Measurements from ENCODE around the gene ZNF266.

Gene ZNF266

DNA sequence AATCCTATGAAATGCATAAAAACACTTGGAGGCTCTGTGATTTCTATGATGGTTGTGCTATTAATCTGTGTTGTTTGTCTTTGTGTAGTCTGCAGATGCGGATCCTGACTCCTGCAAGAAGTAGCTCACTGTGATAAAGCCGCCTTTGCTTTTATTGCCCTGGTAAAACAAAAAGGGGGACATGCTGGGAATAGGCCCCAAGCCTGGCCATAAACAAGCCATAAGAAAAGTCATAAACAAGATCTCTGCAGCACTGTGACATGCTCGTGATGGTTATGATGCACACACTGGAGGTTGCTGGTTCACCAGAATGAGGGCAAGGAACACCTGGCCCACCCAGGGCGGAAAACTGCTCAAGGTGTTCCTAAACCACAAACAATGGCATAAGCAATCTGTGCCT lies 26.6 kb upstream of the ZNF266 start:
- ATAC-seq, result no peak
- TF ChIP-seq, protein P1, sequence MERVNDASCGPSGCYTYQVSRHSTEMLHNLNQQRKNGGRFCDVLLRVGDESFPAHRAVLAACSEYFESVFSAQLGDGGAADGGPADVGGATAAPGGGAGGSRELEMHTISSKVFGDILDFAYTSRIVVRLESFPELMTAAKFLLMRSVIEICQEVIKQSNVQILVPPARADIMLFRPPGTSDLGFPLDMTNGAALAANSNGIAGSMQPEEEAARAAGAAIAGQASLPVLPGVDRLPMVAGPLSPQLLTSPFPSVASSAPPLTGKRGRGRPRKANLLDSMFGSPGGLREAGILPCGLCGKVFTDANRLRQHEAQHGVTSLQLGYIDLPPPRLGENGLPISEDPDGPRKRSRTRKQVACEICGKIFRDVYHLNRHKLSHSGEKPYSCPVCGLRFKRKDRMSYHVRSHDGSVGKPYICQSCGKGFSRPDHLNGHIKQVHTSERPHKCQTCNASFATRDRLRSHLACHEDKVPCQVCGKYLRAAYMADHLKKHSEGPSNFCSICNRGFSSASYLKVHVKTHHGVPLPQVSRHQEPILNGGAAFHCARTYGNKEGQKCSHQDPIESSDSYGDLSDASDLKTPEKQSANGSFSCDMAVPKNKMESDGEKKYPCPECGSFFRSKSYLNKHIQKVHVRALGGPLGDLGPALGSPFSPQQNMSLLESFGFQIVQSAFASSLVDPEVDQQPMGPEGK (CRISPR knock-in tag; IDR thresholded peaks at IDR 0.05; ENCODE audit: borderline replicate concordance), result no peak
- TF ChIP-seq BACH2 (CRISPR knock-in tag; IDR thresholded peaks at IDR 0.05; ENCODE audit: borderline replicate concordance) (no peak), ZNF8 (CRISPR knock-in tag; IDR thresholded peaks at IDR 0.05) (no peak), GLIS3 (CRISPR knock-in tag; IDR thresholded peaks at IDR 0.05) (no peak), ARNTL (CRISPR knock-in tag; IDR thresholded peaks at IDR 0.05; ENCODE audit: borderline replicate concordance, low read depth) (no peak), OSR1 (CRISPR knock-in tag; IDR thresholded peaks at IDR 0.05) (no peak), ZNF565 (CRISPR knock-in tag; conservative IDR thresholded peaks at IDR 0.05; ENCODE audit: low read depth) (no peak), ZFP3 (CRISPR knock-in tag; IDR thresholded peaks at IDR 0.05) (no peak), ZFP30 (CRISPR knock-in tag; IDR thresholded peaks at IDR 0.05) (no peak), SNAI2 (CRISPR knock-in tag; IDR thresholded peaks at IDR 0.05) (no peak), RARB (CRISPR knock-in tag; IDR thresholded peaks at IDR 0.05) (no peak), PPARA (CRISPR knock-in tag; IDR thresholded peaks at IDR 0.05; ENCODE audit: borderline replicate concordance) (no peak), CSDC2 (CRISPR knock-in tag; IDR thresholded peaks at IDR 0.05) (no peak), TOX (CRISPR knock-in tag; IDR thresholded peaks at IDR 0.05; ENCODE audit: borderline replicate concordance) (no peak), ZC3H10 (CRISPR knock-in tag; IDR thresholded peaks at IDR 0.05) (no peak), TCF4 (CRISPR knock-in tag; IDR thresholded peaks at IDR 0.05; ENCODE audit: borderline replicate concordance) (no peak), ISL1 (CRISPR knock-in tag; IDR thresholded peaks at IDR 0.05) (no peak)
- TF ChIP-seq, protein P2, sequence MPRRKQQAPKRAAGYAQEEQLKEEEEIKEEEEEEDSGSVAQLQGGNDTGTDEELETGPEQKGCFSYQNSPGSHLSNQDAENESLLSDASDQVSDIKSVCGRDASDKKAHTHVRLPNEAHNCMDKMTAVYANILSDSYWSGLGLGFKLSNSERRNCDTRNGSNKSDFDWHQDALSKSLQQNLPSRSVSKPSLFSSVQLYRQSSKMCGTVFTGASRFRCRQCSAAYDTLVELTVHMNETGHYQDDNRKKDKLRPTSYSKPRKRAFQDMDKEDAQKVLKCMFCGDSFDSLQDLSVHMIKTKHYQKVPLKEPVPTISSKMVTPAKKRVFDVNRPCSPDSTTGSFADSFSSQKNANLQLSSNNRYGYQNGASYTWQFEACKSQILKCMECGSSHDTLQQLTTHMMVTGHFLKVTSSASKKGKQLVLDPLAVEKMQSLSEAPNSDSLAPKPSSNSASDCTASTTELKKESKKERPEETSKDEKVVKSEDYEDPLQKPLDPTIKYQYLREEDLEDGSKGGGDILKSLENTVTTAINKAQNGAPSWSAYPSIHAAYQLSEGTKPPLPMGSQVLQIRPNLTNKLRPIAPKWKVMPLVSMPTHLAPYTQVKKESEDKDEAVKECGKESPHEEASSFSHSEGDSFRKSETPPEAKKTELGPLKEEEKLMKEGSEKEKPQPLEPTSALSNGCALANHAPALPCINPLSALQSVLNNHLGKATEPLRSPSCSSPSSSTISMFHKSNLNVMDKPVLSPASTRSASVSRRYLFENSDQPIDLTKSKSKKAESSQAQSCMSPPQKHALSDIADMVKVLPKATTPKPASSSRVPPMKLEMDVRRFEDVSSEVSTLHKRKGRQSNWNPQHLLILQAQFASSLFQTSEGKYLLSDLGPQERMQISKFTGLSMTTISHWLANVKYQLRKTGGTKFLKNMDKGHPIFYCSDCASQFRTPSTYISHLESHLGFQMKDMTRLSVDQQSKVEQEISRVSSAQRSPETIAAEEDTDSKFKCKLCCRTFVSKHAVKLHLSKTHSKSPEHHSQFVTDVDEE (CRISPR knock-in tag; IDR thresholded peaks at IDR 0.05), result no peak
- TF ChIP-seq, protein P3, sequence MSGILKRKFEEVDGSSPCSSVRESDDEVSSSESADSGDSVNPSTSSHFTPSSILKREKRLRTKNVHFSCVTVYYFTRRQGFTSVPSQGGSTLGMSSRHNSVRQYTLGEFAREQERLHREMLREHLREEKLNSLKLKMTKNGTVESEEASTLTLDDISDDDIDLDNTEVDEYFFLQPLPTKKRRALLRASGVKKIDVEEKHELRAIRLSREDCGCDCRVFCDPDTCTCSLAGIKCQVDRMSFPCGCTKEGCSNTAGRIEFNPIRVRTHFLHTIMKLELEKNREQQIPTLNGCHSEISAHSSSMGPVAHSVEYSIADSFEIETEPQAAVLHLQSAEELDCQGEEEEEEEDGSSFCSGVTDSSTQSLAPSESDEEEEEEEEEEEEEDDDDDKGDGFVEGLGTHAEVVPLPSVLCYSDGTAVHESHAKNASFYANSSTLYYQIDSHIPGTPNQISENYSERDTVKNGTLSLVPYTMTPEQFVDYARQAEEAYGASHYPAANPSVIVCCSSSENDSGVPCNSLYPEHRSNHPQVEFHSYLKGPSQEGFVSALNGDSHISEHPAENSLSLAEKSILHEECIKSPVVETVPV (CRISPR knock-in tag; IDR thresholded peaks at IDR 0.05), result no peak
- TF ChIP-seq, protein P4, sequence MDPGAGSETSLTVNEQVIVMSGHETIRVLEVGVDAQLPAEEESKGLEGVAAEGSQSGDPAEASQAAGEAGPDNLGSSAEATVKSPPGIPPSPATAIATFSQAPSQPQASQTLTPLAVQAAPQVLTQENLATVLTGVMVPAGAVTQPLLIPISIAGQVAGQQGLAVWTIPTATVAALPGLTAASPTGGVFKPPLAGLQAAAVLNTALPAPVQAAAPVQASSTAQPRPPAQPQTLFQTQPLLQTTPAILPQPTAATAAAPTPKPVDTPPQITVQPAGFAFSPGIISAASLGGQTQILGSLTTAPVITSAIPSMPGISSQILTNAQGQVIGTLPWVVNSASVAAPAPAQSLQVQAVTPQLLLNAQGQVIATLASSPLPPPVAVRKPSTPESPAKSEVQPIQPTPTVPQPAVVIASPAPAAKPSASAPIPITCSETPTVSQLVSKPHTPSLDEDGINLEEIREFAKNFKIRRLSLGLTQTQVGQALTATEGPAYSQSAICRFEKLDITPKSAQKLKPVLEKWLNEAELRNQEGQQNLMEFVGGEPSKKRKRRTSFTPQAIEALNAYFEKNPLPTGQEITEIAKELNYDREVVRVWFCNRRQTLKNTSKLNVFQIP (CRISPR knock-in tag; IDR thresholded peaks at IDR 0.05; ENCODE audit: borderline replicate concordance, low read depth), result no peak

DNA sequence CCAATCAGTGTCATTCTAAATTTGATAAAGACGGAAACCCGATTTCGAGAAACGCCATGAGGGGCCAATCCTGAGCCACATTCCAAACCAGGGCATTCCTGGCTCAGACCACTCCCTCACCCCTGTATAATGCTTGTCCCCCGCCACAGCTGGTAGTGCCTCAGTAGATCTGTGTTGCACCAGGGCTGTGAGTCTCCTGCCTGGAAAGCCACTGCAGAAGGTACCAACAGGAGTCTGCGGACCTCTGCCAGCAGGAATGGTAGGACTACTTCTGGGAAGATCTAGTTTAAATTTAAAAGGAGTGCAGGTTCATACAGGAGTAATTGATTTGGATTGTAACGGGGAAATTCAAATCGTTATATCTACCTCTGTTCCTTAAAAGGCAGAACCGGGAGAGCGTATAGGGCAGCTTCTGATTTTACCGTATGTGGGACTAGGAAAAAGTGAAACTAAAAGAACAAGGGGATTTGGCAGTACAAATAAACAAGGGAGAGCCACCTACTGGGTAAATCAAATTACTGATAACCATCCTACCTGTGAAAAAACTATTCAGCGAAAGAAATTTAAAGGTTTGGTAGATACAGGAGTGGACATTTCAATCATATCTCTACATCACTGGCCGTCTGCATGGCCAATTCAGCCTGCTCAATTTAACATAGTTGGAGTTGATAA lies 20.8 kb upstream of the ZNF266 start:
- TF ChIP-seq, protein P2 (CRISPR knock-in tag; IDR thresholded peaks at IDR 0.05), result no peak
- no peak for TF ChIP-seq ZNF8 (CRISPR knock-in tag; IDR thresholded peaks at IDR 0.05)
- TF ChIP-seq, protein P3 (CRISPR knock-in tag; IDR thresholded peaks at IDR 0.05), result no peak
- TF ChIP-seq TOX (CRISPR knock-in tag; IDR thresholded peaks at IDR 0.05; ENCODE audit: borderline replicate concordance), result no peak
- no peak for TF ChIP-seq ZNF565 (CRISPR knock-in tag; conservative IDR thresholded peaks at IDR 0.05; ENCODE audit: low read depth)
- TF ChIP-seq CSDC2 (CRISPR knock-in tag; IDR thresholded peaks at IDR 0.05), result no peak
- ATAC-seq, result peak; percentile 35; the same call in 2 of the 3 replicates
